Esophagus squamous epithelium (tissue), 4 donors: ENCODE measurements around the gene SPAG9.

Source experiments
- POLR2A ChIP-seq, 4 donors: fragments of 450-650 bp; IDR thresholded peaks; one replicate each; pipeline ENCODE4 v1.6.1; 2017; ENCODE audit warnings: antibody characterized with exemption in 4 of 4, mild to moderate bottlenecking in 4 of 4, moderate library complexity in 3 of 4
- TF ChIP-seq, protein P1 (sequence below), 6 experiments: fragments of 450-650 bp in 4 of 6; fragments of 200-600 bp in 2 of 6; sonication (generic) in 2 of 6; IDR thresholded peaks; one replicate each; pipeline ENCODE4 v1.5.1; 2016 to 2019; ENCODE audit warnings: antibody characterized with exemption in 6 of 6, mild to moderate bottlenecking in 4 of 6, moderate library complexity in 4 of 6

DNA sequence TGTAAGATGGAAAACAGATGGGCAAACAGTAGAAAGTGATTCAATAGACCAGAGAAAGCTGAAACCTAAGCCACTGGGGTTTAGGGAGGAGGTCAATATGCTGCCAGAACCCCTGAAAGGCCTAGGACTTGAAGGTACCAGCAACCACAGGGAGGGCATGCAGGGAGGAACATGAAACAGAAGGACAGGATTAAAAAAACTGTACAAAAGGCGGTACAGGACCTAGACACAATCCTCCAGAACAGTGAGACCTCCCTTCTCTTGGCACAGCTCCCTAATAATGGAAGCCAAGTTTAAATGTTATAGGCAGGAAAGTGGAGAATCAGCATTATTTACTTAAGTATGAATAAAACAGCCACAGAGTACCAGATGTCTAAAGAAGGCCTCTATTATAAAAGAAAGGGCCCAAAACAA is 105.5 kb downstream of the SPAG9 start:
- TF ChIP-seq, protein P1, sequence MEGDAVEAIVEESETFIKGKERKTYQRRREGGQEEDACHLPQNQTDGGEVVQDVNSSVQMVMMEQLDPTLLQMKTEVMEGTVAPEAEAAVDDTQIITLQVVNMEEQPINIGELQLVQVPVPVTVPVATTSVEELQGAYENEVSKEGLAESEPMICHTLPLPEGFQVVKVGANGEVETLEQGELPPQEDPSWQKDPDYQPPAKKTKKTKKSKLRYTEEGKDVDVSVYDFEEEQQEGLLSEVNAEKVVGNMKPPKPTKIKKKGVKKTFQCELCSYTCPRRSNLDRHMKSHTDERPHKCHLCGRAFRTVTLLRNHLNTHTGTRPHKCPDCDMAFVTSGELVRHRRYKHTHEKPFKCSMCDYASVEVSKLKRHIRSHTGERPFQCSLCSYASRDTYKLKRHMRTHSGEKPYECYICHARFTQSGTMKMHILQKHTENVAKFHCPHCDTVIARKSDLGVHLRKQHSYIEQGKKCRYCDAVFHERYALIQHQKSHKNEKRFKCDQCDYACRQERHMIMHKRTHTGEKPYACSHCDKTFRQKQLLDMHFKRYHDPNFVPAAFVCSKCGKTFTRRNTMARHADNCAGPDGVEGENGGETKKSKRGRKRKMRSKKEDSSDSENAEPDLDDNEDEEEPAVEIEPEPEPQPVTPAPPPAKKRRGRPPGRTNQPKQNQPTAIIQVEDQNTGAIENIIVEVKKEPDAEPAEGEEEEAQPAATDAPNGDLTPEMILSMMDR (IDR thresholded peaks at IDR 0.05): no peak
- no peak for TF ChIP-seq POLR2A (IDR thresholded peaks at IDR 0.05)
